Retinal pigment epithelial cell (primary cell): ENCODE results near the gene EHMT1.

Experiments
- DNase-seq: peaks from one replicate; pipeline ENCODE4 v3.0.0-alpha.2; 2010; ENCODE audit warnings: low read depth
- H3K4me3 ChIP-seq: 2 replicates; pipeline ENCODE4 v1.5.1; 2011; ENCODE audit warnings: mild to moderate bottlenecking, low read length, control low read depth, moderate library complexity
- TF ChIP-seq, protein P1 (sequence below): conservative IDR thresholded peaks from 2 replicates; pipeline ENCODE4 v1.5.1; 2011; ENCODE audit warnings: low read depth, low read length, control low read depth, inconsistent platforms

The EHMT1 gene

DNA sequence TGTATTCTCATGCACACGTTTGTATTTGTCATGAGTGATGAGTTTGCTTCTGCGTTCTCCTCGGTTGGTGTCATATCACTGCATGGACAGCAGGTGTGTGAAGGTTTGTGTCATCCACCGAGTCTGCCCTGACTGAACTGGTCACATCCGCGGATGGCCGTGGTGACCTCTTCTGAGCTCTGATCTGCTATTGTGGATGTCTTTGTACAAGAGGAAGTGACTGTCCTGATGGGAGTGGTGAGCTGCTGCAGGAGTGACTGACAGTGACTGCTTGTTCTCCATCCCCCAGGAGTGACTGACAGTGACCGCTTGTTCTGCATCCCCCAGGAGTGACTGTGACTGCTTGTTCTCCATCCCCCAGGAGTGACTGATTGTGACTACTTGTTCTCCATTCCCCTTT, 69.9 kb downstream of the EHMT1 start:
- H3K4me3 ChIP-seq: no peak overlapping the region
- TF ChIP-seq, protein P1, sequence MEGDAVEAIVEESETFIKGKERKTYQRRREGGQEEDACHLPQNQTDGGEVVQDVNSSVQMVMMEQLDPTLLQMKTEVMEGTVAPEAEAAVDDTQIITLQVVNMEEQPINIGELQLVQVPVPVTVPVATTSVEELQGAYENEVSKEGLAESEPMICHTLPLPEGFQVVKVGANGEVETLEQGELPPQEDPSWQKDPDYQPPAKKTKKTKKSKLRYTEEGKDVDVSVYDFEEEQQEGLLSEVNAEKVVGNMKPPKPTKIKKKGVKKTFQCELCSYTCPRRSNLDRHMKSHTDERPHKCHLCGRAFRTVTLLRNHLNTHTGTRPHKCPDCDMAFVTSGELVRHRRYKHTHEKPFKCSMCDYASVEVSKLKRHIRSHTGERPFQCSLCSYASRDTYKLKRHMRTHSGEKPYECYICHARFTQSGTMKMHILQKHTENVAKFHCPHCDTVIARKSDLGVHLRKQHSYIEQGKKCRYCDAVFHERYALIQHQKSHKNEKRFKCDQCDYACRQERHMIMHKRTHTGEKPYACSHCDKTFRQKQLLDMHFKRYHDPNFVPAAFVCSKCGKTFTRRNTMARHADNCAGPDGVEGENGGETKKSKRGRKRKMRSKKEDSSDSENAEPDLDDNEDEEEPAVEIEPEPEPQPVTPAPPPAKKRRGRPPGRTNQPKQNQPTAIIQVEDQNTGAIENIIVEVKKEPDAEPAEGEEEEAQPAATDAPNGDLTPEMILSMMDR: no peak
- DNase-seq: no peak

DNA sequence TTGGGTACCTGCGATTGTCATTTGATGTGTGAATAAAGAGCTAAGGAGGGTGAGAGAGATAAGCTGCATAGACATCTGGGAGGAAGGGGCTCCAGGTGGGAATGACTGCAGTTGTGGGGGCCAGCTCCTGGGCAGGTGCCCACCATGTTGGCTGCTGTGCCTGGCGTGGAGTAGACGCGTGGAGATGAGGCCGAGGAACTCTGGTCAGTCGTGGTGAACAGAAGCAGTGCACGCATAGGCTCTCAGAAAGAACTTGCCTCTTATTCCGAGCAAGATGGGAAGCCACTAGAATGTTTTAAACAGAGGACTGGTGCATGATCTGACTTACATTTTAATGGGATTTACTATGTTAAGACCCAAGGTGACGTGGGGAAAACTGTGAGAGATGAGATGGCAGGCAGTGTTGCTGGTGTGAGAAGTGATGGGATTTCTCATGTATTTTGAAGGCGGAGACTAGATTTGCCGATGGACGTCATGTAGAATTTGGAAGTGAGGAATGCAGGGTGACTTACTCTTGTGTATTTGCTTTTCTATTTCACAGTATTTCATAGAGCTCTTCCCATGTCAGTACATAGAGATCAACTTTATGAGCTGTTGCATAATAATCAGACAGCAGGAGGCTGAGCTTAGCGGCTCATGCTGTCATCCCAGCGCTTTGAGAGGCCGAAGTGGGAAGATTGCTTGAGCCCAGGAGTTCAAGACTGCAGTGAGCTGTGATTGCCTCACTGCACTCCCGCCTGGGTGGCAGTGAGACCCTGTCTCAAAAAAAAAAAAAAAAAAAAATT, 71.1 kb downstream of the EHMT1 start:
- peak; percentile 54 for DNase-seq
- TF ChIP-seq, protein P1: no peak
- H3K4me3 ChIP-seq: no peak overlapping the region

DNA sequence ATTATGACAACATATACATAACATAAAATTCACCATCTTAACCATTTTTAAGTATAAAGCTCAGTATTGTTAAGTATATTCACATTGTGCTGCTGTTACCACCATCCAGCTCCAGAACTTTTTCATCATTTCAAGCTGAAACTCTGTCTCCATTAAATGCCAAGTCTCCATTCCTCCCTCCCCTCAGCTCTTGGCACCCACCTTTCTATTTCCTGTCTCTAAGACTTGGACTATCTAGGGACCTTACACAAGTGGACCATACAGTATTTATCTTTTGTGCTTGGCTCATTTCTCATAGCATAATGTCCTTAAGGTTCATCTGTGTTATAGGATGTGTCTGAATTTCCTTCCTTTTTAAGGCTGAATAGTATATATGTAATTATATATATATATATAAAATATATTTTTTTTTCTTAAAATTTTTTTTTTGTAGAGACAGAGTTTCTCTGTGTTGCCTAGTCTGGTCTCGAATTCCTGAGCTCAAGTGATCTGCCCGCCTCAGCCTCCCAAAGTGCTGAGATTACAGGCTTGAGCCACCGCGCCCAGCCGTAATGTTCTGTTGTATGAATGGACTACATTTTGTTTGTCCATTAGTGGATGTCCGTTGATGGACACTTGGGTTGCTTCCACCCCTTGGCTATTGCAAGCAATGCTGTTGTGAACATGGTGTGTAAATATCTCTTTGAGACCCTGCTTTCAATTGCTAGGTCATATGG, 72.3 kb downstream of the EHMT1 start:
- H3K4me3 ChIP-seq: no peak overlapping the region
- DNase-seq: no peak
- TF ChIP-seq, protein P1: no peak

DNA sequence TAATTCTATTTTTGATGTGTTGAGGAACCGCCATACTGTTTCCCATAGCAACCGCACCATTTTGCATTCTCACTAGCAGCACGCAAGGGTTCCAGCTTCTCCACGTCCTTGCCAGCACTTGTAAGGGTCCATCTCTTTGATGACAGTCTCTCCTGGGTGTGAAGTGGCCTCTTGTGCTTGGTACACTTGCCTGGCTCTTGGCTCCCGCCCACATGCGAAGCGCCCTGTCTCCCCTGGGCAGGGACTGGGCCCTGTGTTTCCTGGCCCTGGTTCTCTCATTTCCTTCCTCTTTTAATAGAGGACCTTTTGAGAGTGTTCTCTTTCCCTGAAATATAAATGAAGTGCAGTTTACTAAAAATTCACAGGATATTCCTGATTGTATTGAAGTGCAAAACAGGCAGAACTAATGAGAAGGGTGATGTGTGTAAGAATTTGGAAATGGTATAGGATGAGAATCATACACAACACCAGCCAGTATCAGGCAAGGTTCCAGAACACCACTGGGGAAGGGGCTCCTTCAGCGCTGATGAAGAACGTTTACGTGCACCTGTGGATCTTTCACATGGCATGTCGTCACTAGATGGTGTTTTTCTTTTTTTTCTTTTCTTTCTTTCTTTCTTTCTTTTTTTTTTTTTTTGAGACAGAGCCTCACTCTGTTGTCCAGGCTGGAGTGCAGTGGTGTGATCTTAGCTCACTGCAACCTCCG, 73.0 kb downstream of the EHMT1 start:
- H3K4me3 ChIP-seq: no peak overlapping the region

DNA sequence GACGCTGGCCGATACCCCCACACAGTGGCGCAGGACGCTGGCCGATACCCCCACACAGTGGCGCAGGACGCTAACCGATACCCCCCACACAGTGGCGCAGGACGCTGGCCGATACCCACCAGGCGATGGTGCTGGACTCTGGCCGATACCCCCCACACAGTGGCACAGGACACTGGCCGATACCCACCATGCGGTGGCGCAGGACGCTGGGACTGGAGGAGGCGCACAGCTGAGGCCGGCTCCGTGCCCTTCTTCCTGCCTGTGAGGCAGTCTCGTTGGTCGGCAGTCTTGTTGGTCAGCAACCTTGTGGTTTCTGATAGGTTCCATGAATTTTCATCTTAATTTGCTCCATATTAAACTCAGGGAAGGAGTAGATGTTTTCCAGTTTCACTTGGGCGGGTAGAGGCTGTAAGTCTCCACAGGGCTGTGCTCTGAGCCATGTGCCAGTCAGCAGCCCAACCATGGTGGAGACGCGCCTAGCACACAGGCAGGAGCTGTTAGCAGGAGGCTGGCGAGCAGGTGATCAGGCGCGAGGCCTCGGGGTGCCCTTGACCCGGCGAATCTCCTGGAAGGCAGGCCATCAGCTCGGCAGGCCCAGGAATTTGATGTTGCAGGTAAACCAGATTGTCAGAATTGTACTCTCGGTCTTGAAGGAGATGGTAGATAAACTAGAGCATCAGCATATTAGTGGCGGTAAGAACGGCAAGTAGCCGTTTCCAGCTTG, 75.6 kb downstream of the EHMT1 start:
- no peak overlapping the region for H3K4me3 ChIP-seq
- TF ChIP-seq, protein P1: no peak
- DNase-seq: no peak

More for the DNA sequence above, 73.0 kb downstream of the EHMT1 start:
- no peak for DNase-seq
- TF ChIP-seq, protein P1: no peak

DNA sequence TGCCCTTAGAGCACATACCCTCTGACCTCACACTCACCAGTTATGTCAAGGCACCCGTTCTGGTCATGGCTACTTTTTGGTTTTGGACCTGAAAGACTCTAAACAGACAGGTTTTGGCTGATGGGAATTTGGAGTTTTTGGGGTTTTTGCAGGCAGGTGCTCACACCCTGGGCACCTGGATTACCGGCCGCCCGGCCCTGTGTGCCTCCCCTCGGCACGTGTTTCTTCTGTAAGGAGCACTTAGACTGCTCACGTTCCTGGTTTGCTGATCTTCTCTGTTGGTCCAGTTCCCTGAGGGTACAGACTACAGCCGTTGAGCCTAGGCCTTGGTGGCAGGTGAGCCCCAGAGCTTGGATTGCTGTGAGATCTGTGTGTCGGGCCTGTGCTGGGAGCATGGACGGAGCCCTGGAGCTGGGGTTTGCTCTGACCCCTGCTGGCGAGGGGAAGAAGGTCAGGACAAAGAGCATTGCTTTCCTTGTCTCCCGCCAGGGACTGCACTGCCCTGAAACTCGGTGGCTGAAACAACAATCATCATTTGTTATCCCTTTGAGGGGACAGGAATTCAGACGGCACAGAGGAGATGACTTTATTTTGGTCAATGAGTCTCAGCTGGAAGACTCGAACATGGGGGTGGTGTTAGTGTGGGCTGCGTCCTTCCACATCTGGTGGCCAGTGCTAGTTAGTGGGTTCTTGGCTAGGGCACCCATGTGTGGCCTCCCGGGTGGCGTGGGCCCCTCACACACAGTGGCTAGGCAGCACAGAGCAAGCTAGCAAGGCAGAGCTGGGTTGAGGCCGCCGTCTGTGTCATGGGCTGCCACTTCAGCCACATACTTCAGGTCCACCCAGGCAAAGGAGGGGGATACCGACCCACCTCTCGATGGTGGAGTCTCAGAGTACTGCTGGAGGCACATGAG, 76.4 kb downstream of the EHMT1 start:
- no peak overlapping the region for H3K4me3 ChIP-seq
- TF ChIP-seq, protein P1: peak; percentile 91
- DNase-seq: no peak
